HG02981 (cell line): Measurements from ENCODE around the gene HABP2.

Experiments used
- ATAC-seq: cut with Tn5 transposase; IDR thresholded peaks from one replicate; pipeline ENCODE4 v1.9.1; 2021; ENCODE audit warnings: mild to moderate bottlenecking, moderate library complexity; ENCODE audit not compliant: unreplicated experiment

The HABP2 gene

DNA sequence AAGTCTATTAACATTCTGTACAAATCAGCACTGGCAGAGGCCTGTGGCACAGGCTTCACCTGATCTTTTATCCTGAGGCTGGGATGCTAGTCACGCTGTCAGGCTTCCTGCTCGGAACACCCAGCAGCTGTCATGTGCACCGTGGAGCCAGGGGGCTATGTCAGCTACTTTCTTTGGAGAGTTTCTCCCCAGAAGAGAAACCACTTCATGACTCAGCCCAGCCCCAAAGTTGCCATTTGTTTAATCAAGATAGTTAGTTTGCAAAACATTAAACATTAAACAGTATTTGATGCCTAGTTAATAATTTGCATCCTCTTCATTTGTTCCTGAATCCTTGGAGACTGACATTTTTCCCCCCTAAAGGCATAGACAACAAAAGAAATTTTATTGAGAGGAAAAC, at the start of gene HABP2:
TSS of gene HABP2 (plus strand) at position 353 of the 400 bp plus-strand sequence. CDS start 69 bp downstream, outside the sequence.
- no peak for ATAC-seq

DNA sequence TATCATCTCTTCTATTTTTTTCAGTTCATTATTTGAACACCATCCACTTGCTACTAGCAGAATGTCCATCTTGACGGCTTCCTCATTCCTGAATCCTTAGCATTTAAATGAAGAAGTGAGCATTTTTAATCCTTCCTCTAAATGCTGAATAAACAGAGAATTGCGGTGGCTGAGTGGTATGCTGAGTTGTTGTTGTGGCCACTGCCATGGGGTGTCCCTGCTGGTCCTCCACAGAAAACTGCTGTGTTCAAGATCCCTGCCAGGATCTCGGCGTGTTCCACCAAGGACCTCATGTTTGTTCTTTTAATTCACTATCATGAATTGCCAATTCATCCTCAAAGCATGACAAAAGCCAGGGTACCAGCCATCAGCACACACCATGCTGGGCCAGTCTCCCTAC, 48.9 kb upstream of the HABP2 start:
- no peak for ATAC-seq

DNA sequence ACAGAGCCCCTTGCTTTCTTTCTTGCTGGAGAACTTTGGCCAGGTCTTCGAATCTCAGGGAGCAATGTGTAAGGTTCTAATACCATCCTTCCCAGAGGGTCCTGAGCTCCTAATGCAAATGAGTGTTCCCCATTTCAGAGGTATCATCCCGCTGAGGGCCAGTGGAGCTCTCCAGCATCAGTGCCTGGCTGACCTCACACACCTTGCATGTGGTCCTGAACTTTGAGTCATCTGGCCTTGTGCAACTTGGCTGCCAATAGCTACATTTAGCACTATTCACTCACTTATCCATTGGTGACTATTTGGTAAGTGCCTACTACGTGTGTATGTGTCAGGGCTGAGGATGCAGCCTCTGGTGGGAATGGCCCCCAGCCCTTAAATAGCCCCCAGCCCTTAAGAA, 48.4 kb upstream of the HABP2 start:
- ATAC-seq = no peak

DNA sequence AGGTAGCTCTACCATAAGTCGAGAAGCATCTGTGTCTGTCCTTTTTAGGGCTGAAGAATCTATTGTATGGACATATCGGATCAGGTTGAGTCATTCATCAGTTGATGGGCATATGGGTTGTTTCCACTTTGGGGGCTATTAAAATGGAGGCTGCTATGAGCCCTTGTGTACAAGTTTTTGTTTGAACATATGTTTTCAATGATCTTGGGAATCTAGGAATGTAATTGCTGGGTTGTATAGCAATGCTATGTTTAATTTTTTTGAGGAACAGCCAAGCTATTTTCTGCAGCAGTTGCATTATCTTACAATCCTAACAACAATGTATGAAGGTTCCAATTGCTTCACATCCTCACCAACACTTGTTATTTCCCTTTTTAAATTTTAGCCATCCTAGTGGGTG, 46.4 kb upstream of the HABP2 start:
- ATAC-seq = no peak

DNA sequence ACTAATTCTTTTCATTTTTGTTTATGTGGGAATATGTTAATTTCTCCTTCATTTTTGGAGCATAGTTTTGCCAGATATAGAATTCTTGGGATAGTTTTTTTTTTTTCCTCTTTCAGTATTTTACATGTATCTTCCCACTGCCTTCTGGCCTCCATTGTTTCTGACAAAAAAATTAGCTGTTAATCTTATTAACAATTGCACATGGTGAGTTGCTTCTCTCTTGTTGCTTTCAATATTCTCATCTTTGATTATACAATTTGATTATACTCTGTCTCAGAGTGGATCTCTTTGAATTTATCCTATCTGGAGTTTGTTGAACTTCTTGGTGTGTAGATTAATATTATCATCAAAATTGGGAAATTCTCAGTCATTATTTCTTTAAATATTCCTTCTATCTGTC, 41.4 kb upstream of the HABP2 start:
- no peak for ATAC-seq

DNA sequence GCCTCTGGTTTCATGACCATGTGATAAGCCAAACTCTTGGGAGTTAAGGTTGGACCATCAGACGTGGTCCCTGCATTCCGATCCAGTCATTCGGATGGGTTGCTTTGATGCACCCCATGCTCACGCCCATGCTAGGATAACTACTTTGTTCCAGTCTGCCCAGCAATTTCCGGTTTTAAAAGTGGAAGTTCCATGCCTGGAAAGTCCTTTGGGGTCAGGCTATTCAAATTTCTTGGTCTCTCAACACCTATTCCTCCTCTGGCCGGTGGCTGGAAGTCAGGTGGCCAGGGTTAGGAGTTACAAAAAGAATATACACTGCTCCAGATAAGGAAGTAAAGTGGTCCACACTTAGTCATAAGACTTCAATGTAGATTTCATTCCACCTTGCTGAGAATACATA, 37.7 kb upstream of the HABP2 start:
- ATAC-seq = no peak

DNA sequence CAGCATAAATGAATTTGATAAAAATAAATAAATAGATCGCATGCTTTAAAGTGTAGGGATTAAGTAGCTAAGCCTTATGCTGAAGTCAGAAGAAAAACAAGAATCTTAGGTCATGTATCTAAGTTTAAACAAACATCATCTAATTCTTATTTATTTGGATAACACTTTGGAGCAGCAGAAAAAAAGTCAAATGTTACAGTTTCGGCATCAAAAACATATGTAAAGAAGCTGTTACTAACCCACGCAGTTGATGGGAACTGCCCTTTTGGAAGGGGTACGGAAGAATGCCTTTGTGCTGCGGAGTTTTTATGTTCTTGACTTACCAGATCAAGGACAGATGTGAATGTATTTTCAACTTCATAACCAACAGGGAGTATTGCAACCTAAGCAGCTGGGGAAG, 37.3 kb upstream of the HABP2 start:
- no peak for ATAC-seq

DNA sequence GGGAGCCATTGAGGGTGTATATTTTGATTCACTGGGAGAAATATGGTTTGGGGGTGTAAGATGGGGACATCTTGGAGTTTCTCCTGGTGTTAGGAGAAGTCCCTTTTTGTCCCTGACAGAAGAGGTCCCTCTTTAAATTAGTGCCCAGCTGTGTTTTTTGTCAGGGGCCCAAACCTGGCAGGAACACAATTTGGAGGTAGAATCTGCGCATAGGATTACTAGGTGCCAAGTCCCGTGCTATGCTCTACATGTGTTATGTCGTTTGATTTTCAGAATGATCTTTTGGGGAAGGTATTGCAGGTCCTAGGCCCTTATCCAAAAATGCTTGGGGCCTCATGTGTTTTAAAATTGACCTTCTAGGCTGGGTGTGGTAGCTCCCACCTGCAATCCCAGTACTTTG, 36.8 kb upstream of the HABP2 start:
- no peak for ATAC-seq

DNA sequence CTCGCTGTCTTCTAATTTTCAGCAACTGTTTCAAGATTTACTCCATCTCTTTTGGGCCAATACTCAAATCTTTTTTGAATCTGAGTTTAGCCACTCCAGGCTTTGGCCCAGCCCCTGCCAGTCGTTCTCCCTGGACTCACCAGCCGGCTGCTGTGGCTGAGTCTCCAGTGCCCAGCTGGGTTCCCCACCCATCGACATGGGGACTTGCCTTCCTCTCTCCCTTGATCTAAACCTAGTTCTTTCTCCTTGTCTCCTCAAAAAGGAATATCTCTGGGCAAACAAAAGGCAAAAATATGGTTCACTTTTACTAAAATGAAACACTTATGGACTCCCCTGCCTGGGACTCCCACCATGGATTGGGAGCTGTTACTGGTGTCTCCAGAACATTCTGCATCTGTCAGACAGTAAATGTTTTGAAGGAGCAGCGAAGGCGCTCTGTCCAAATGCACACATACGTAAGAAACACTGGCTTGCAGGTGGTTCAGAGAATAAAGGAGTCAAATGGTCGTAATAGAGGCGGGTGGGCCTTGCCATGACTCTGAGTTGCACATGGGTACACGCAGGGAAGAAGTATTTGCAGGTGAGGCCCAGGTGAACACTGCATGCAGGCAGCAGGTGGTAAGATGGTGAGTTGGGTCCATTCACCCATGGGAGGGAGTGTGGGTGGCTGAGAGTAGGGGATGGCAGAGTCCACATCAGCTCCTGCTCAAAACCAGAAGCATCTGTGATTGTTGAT, 35.5 kb upstream of the HABP2 start:
- no peak for ATAC-seq

DNA sequence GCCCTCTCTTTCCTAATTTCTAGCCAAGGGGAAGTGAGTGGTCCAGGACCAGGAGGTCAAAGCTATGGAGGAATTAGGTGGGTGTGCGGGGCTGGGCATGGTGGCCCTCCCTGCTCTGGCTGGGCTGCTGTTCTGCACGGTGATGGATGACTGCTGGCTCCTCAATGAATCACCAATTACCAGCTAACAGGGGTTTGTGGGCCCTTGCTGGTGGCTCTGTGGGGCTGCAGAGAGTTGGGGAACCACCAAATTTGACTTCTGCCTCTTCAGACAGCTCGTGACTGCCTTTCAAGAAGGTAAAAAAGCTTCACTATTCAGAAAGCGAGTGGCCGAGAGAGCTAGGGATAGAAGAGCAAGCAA, 35.0 kb upstream of the HABP2 start:
- no peak for ATAC-seq

DNA sequence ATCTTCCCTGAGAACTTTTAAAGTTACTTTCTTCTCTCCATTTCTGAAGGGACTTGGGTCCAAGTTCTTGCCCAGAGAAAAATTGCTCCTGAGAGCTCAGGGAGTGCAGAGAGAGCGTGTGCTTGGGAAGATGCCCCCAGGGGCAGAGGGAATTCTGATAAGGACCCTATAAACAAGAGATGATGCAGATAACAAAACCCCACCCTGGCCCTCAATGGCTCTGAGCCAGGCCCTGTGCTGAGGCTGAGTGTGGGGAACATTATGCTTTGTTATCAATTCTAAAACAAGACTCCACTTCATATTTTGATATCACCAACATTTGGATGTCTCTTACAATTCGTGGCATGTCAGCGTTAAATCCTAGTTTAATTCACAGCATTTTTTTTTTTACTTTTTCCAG, 34.4 kb upstream of the HABP2 start:
- no peak for ATAC-seq

DNA sequence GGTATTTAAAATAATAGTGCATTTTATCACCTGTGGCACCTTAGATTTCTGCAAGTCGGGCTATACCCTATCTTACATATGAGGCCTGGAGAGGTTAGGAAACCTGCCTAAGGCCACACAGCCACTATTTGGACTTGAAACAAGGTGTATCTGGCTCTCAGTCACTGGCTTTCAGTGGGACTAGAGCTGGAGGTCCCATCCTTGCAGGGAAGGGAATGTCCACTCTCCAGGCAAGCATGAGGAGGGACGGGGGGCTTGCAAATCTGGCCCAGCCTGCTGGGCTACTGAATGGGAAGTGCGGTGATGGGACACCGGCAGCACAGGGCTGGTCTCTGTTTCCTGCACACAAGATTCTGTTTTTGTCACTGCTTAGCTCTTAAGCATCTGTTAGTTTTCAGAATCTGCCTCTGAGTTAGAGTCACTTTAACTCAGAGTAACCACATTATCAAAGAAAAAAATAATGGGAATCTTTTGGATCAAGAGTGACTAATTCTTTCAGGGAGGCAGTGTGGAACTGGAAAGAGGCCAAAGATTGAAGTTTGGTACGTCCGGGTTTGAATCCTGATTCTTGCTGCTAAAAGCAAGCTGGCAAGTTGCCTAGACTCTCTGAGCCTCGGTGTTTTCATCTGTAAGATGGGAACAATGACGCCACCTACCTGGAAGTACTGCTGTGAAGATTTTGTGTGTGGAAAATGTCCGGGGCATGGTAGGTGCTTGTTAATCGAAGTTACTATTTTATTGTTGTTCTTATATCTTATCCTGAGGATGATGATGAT, 33.8 kb upstream of the HABP2 start:
- ATAC-seq = no peak

DNA sequence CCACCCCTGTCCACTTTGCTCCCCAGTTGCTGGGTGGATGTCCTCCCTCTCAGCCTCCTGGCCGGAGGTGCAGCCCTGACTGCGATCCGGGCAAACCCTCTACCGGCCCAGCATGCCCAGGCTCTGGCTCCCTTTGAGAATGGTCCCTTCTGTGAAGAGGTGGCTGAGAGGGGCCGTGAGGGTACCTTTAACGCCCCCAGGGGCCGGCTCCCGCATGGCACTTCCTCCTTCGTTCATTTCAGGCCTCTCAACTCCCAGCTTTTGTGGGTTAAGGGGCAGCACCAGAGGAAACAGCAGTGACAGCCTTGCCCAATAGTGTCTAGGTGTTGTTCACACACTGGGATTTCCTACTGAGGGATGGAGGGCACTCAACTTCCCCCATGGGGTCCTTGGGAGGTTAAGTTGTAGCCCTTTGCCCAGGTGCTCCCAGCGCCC, 33.2 kb upstream of the HABP2 start:
- no peak for ATAC-seq

DNA sequence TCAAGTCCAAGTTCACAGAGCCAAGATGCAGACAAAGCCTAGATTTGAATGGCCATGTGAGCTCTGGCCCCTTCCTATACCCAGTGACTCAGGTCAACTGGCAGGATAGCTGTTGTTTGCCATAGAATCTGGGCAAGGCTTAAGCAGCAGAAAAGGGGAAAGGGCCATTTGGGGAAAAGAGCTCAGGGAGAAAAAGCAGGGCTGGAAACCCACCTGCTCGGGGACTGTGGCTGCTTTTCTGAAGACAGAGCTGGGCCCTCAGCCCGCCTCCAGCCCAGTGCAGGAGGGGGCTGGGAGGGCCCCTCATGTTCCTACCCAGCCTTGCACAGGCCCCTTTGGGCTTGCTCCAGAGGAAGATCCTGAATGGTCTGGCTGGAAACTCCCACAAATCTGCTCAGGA, 32.6 kb upstream of the HABP2 start:
- ATAC-seq = no peak

DNA sequence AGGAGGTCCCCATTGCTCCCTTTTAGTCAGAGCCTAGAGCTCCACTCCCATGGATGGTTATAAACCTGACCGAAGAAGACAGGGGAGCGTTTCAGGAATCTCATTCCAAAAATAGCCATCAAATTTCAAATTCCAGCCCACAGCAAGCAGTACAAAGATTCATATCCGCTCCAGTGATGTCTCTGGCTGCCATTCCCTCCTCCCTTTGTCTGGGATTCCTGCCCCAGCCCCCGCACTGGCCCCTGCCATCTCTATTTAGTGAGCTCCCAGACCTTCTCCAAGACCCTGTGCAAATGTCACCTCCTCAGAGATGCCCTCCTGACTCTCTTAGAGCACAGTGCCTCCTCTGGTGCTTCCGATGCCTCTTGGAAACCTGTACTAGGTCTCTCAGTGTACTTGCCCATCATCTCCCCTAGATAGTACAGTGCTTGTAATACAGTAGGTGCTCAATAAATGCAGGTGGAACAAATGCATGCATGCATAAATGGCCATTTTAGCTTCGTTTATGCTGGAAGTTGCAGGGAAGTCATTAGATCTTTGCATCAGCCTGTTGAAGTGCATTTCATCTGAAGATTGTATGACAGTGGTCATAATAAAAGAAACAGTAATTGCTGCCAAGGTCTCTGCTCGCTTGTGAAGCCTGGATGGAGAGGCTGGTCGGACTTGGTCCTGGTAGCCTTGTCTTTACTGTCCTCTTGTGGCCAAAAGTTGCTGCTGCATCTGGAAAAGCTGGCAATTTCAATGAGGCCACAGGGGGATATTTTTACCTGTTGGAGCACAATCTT, 32.0 kb upstream of the HABP2 start:
- peak; percentile 56 for ATAC-seq

DNA sequence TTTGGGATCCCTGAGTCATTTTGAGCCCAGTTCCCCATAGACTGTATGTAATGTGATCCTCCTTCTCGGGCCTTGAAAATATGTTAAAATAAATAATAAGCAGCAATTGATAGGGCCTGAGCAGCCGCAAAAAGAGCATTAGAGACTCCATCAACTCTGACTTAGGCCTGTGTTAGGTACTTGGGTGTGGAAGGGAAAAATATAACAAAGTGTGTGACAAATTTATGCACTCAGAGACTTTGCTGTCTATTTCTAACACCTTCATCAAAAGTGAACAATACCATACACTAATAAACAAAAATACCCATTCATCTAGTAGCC, 31.4 kb upstream of the HABP2 start:
- ATAC-seq = no peak

DNA sequence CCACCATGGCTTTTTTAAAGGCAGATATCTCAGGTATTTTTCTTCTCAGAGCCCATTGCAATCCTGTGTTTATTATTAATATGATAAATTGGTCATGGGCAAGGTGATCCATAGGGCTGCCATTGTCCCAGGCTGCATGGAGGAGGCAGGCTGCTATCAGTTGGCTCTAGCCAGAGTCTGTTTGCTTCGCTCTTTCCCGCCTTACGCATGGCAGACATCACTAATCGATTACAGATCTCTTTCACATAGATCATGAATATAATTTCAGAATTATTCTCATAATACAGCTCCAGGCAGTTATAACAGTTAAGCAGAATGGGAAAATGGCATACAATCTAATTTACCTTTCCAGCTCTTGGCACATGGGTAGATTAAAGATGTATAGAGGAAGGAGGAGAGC, 30.4 kb upstream of the HABP2 start:
- no peak for ATAC-seq

DNA sequence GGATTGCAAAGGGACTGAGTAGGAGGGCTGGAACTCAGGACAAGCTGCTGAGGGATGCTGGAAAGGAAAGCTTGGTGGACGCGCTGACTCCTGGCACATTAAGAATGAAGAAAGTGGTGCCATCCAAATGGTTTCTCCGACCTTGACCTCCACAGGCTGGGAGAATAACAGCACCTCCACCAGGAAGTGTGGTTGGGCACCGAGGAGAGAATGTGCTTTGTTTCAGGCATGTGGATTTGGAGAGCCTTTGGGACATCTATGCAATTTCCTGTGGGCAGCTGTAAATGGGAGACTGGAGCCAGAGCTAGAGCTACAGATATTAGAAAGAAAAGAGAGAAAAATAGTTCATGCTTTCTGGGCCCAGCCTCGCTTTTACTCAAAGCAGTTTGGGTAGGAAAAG, 29.8 kb upstream of the HABP2 start:
- no peak for ATAC-seq

DNA sequence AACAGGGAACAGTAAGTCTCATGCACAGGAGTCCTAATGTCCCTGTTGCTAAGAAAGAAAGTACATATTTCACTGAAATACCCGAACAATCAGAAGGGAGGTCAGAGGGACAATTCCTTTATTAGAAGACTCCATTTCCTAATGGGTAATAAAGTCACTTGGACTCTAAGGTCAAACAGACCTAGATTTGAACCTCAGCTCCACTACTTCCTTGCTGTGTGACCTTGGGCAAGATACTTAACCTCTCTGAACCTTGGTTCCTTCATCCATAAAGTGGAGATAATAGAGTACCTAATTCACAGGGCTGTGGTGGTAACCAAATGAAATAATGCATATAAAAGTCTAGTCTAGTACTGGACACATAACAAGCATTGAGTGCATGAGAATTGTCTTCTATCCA, 29.2 kb upstream of the HABP2 start:
- no peak for ATAC-seq

DNA sequence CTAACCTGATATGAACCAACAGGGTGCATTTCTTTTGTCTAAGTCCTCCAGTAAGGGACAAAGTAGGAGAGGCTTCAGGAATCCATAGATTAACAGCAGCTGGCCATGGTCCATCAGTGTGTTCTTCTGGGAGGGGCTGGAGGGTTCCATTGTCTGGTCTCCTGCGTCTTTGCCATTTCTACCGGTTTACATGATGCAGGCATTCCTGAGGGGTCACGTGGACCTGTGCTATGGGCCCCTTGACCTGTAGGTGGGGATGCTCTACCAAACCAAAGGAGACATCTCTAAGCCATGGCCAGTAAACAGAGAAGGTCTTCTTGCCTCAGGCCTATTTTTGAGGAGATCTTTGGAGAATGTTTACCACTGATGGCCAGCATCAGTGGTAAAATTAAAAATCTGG, 28.7 kb upstream of the HABP2 start:
- ATAC-seq = no peak

DNA sequence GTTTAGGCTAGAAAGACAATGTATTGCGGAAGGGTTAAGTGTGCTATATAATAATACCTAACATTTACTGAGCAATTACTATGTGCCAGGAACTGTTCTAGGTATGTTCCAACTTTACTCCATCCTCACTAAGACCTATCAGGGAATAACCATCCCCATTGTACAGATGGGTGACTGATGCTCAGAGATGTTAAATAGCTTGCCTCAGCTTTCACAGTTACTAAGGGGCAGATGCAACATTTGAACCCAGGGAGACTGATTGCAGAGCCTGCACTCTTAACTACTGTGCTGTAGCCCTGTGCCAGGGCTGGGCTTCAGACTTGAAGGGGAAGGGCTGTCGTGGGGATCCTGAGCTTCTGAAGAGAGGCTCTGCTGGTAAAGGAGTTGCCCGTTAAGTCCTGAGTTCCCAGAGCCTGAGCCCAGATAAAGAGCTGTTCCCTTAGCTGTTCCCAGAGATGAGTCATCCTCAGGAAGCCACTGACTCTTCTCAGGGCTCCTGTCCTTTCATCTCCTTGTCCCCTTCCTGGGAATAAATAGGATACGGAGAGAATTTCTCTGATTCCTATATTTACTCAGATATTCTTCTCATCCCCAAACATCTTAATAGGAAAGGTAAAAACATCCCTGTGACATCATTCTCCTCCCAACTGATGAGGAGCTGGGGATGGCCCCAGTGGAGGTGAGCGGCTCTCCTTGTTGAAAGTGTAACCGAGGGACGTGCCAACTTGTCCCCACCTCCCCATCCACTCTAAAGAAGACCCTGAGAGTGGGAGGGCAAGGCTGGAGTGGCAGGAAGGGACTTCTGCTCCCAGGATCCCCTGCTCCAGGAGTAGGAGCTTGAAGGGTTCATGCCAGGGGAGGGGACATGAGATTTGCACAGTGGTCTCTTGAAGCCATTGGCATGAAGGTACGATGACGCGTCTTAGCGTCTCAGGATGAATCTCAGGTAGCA, 28.0 kb upstream of the HABP2 start:
- ATAC-seq = no peak
